NCI-H510A treated with DMSO at 0.1 percent for 48 hours (cell line): ENCODE results near the gene PYM1.
A peak's percentile ranks its signal among the peaks of the same experiment; 100 is the strongest.

Source experiments
- DNase-seq: peaks from one replicate; lab custom pipeline; 2025; lab: John Stamatoyannopoulos, UW

PYM1 gene

GRCh38 chr12:55927588-55928502, at the start of gene PYM1:
PYM1 (minus strand) TSS chr12:55927894; CDS start chr12:55927761, 133 bp downstream.
- DNase-seq = peak; percentile 74

- DNase-seq = peak; percentile 29
Observed at GRCh38 chr12:55974308-55974730, 46.6 kb upstream of the PYM1 start.

GRCh38 chr12:55973599-55974307, 46.1 kb upstream of the PYM1 start, which contains the start of gene RAB5B:
RAB5B (plus strand) TSS chr12:55974078; CDS start chr12:55986961, 12,883 bp downstream.
- peak; percentile 99 for DNase-seq

GRCh38 chr12:55972911-55973598, 45.4 kb upstream of the PYM1 start:
- no peak for DNase-seq

GRCh38 chr12:55972456-55972855, 44.8 kb upstream of the PYM1 start:
- DNase-seq = no peak

GRCh38 chr12:55972042-55972441, 44.3 kb upstream of the PYM1 start:
- DNase-seq = no peak

- no peak for DNase-seq
Observed at GRCh38 chr12:55970775-55971174, 43.1 kb upstream of the PYM1 start.

- no peak for DNase-seq
Observed at GRCh38 chr12:55969356-55969755, 41.7 kb upstream of the PYM1 start.

- DNase-seq = peak; percentile 94
Observed at GRCh38 chr12:55966408-55967281, 39.0 kb upstream of the PYM1 start, which contains the start of gene CDK2. CDK2 (plus strand) TSS chr12:55966830; CDS start chr12:55967009, 179 bp downstream.

GRCh38 chr12:55965941-55966407, 38.3 kb upstream of the PYM1 start, which contains the start of gene PMEL:
PMEL (minus strand) TSS chr12:55966042; CDS start chr12:55966011, 31 bp downstream.
- DNase-seq = peak; percentile 72

- no peak for DNase-seq
Observed at GRCh38 chr12:55965240-55965639, 37.5 kb upstream of the PYM1 start.

GRCh38 chr12:55963760-55964159, 36.1 kb upstream of the PYM1 start:
- no peak for DNase-seq

- no peak for DNase-seq
Observed at GRCh38 chr12:55957106-55957859, 29.6 kb upstream of the PYM1 start.

- no peak for DNase-seq
Observed at GRCh38 chr12:55955800-55956508, 28.3 kb upstream of the PYM1 start.

GRCh38 chr12:55955344-55955743, 27.6 kb upstream of the PYM1 start:
- no peak for DNase-seq

- DNase-seq = no peak
Observed at GRCh38 chr12:55946553-55946952, 18.9 kb upstream of the PYM1 start.

GRCh38 chr12:55942577-55943136, 15.0 kb upstream of the PYM1 start:
- no peak for DNase-seq

GRCh38 chr12:55942055-55942454, 14.4 kb upstream of the PYM1 start:
- no peak for DNase-seq

- peak; percentile 90 for DNase-seq
Observed at GRCh38 chr12:55940065-55940732, 12.5 kb upstream of the PYM1 start.
